Stimulated activated CD4-positive, alpha-beta T cell treated with anti-CD3 and anti-CD28 coated beads, Interleukin-2, amount 100 ng/mL, for 48 hours (primary cell): ENCODE results near the gene DSG2.
"Not testable (repeated sequence)": the region's sequence is repeated elsewhere in the genome, so short reads cannot be mapped to it uniquely, and the experiment has no call there.

Experiments
- DNase-seq, 2 donors: peaks; one replicate each; pipeline ENCODE4 v3.0.0-alpha.2; 2020

Gene DSG2

GRCh38 chr18:31497836-31498573 is at the start of gene DSG2:
DSG2 (plus strand) TSS chr18:31498177; CDS start chr18:31498252, 75 bp downstream.
- peak in 1 of 2 donors; percentile 11 for DNase-seq

GRCh38 chr18:31450409-31450808 is 47.6 kb upstream of the DSG2 start:
- no peak for DNase-seq

DNA sequence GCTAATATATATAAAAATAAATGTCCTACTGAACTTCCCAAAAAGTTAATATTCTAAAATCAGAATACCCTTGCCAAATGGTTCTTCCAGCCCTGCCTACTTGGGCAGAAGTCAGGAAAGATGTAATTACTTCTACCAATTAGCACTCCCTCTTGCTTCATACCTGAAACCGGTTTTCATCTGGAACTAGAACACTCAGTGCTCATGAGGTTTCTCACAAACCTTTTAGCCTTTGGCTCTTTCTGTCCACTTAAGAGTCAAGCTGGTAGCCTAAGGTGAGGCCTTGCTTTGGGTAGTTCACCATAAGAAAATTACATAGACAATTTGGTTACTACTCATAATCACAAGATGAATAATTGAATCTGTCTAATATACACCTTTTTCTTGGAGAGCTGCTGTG is 46.4 kb upstream of the DSG2 start:
- no peak for DNase-seq

DNA sequence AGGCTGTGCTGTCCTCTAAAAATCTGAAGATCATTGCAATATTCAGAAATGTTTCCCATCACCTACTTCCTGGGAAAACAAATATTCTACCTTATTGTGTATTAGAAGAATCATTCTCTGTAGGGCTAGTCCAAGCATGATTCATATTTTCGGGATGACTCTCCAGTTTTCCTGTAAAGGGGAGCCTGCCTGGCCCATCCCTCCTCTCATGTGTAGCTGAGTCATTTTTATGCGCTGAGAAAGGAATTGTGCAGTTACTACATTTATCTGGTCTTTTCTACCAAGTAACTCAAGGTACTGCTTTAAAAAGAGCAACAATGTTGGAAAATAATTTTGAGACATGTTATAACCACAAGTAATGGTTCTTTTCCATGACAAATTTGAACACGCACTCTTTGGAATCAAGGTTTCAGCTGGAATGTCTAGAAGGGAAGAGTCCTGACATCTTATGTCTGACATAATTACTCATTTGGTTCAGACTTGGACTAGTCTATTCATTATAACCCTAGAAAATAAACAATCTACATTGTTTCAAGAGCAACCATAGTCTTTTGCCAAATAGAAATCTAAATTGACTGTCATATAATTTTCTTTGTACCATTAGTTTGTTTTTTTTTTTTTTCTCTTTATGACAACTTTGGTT is 43.8 kb upstream of the DSG2 start:
- DNase-seq: no peak

- DNase-seq: no peak
Observed at GRCh38 chr18:31469629-31470028, 28.3 kb upstream of the DSG2 start.

DNA sequence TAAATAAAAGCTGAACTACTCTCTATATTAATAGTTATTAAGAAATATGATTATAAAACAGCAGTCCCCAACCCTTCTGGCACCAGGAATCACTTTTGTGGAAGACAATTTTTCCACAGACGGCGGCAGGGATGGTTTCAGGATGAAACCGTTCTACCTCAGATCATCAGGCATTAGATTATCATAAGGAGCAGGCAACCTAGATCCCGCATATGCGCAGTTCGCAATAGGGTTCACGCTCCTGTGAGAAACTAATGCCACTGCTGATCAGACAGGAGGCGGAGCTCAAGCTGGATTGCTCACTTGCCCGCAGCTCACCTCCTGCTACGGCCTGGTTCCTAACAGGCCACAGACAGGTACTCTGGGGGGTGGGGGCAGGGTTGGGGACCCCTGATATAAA is 19.3 kb upstream of the DSG2 start:
- DNase-seq: no peak

DNA sequence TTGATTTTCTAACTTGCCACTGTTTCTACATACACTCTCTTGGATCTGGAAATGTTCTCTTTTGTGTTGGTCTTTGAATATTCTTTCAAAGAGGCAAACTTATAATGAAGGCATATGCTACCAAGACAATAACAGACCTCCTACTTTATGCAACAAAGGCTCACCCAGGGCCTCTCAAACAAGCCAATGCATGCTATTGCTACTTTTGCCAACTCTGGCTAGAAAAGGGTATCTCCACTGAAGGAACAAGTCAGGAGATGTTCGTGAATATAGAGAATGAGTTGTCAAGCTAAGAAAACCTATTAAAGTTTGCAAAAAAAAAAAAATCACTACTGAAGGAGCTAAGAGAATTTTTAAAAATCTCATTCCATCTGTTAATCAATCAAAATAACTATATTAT is 15.9 kb upstream of the DSG2 start:
- DNase-seq: no peak

GRCh38 chr18:31483396-31483795 is 14.6 kb upstream of the DSG2 start:
- no peak for DNase-seq

GRCh38 chr18:31484461-31484860 is 13.5 kb upstream of the DSG2 start:
- no peak for DNase-seq

- no peak for DNase-seq
Observed at GRCh38 chr18:31486165-31486564, 11.8 kb upstream of the DSG2 start.

DNA sequence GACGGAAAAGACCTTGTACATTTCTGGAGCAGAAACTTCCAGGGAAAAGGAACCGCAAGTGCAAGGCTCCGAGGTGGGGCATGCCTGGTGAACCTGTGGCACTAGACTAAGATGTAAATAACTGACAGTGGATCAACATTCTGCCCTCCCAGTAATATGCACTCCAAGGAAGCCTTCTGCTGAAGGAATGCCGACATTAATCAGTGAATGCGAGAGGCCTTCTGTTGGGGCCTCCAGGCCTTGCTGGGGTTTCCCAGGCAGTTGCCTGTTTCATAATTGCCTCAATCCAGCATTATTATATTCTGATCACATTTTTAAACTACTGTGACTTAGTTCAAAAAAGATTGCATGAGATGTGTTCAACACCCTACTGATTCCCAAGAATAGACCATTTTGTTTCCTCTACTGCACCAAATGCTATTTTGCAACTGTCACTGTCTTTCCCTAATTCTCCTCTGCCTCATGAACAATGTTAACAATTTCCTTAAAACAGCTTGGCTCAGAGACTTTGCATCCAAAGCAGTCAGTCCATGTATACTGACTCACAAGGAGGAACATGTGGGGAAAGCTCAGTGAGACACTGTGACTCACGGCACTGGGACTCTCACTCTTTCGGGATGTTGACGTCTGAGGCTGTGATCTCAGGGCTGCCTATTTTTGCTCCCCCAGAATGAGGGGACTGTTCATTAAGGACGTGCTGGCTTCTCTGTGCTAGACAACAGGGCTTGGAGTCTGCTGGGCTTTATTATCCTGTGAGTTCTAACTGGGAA is 10.5 kb upstream of the DSG2 start:
- no peak for DNase-seq

- no peak for DNase-seq
Observed at GRCh38 chr18:31489311-31489710, 8.7 kb upstream of the DSG2 start.

DNA sequence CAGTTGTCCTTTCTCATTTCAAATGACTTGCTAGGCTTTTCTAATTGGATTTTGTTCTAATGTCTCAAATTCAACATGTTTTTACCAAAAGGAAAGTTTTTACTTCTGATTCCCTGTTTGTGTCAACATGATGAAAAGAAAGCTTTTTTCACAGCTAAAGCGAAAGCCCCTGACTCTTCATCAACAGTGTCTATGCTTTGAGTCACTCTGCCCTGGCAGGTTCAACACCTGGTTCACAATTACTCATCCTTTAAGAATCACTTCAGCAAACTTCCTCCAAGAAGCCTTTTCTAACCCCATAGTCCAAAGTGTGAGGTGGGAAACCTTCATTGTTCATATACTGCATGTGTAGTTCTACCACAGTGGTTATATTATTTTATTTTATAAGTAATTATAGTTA is 7.6 kb upstream of the DSG2 start:
- DNase-seq: no peak

DNA sequence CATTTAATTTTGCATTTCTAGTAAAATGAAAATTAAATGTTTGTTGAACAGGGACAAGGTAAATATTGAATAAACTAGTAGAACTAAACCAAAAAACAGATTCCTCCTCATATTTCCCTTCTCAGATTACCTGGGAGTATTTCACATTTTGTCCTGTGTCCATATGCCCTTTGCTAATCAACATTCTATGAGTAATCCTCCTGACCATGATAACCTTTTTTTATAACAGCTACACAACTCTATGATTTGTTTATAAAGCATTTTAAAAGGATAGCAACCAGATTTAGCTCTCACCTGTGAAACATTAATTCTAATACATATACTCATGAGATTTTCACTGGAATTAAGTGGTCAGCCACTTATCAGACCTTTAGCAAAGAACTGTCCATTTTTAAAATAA is 7.1 kb upstream of the DSG2 start:
- no peak for DNase-seq

GRCh38 chr18:31491586-31491985 is 6.4 kb upstream of the DSG2 start:
- DNase-seq: no peak

- DNase-seq: no peak
Observed at GRCh38 chr18:31492671-31493070, 5.3 kb upstream of the DSG2 start.

GRCh38 chr18:31493171-31493570 is 4.8 kb upstream of the DSG2 start:
- no peak for DNase-seq

GRCh38 chr18:31493941-31494340 is 4.0 kb upstream of the DSG2 start:
- DNase-seq: no peak

GRCh38 chr18:31494705-31495244 is 3.2 kb upstream of the DSG2 start:
- DNase-seq: not testable (repeated sequence)

- DNase-seq: no peak
Observed at GRCh38 chr18:31497404-31497835, 557 bp upstream of the DSG2 start.

DNA sequence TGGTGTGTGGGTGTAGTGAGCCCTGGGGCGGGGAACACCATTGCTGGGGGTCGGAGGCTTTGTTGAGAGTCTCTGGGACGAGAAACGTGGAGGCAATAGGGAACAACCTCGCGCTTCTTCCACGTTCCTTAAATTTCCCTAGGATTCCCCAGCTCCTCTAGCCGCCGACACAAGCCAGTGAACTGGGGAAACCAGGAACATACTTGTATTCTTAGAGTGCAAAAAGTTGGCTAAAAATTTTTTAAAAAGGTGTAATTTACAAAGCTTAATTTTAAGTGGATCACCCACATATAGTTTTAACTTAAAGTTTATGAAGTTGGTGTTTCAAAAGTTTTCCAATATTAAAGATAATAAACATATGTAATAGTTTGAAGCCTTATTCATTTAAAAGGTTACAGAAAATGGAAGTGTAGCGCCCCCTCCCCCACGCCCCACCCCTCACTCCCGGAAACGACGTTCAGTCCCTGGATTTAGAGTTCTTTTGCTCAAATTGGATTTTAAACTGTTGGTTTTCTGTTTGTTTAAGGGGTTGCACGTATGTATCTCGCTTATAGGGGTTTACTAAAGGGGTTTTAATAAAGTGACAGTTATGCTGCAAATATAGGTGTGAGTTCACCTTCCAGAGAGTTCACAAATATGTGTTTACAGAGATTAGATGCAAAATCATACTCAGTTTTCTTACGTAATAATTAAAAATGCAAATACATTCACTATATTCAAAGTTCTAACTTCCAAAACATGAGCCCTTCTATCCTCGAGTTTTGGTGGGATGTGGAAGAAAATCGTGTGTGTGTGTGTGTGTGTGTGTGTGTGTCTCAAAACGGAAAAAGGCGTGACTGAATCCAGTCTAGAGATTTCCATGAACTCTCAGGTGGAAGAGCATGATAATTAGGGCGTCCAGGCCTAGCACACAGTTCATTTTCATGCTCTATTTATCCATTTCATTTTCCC is 872 bp downstream of the DSG2 start:
- DNase-seq: no peak

GRCh38 chr18:31500051-31500688 is 2.2 kb downstream of the DSG2 start:
- no peak for DNase-seq
